ENCODE data around the gene CST8. TPM values are rescaled to one million over a fixed set of nuclear protein-coding genes. Genes with fewer than 3 reads are reported as not detected.

The CST8 gene
- total RNA-seq, 1 donor from 2014 or later = not detected

GRCh38 chr20:23537030-23537429, 46.1 kb downstream of the CST8 start:
- no peak for DNase-seq
- Histone ChIP-seq H3K4me1 (no peaks in the 10 kb centered on the region), H3K27ac (replicated peaks) (no peak overlapping the region), H3K9me3 (replicated peaks) (no peaks in the 10 kb centered on the region), H3K36me3 (no peaks in the 10 kb centered on the region), H3K4me3 (no peak overlapping the region), H3K27me3 (ENCODE audit: low read depth) (peaks cover 43% of the 10 kb centered on the region)
- TF ChIP-seq, protein P1, sequence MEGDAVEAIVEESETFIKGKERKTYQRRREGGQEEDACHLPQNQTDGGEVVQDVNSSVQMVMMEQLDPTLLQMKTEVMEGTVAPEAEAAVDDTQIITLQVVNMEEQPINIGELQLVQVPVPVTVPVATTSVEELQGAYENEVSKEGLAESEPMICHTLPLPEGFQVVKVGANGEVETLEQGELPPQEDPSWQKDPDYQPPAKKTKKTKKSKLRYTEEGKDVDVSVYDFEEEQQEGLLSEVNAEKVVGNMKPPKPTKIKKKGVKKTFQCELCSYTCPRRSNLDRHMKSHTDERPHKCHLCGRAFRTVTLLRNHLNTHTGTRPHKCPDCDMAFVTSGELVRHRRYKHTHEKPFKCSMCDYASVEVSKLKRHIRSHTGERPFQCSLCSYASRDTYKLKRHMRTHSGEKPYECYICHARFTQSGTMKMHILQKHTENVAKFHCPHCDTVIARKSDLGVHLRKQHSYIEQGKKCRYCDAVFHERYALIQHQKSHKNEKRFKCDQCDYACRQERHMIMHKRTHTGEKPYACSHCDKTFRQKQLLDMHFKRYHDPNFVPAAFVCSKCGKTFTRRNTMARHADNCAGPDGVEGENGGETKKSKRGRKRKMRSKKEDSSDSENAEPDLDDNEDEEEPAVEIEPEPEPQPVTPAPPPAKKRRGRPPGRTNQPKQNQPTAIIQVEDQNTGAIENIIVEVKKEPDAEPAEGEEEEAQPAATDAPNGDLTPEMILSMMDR (IDR thresholded peaks at IDR 0.05; ENCODE audit: borderline replicate concordance) = no peak
- intact Hi-C loops (cut with micrococcal nuclease) = no loop called here

GRCh38 chr20:23540624-23541023, 49.7 kb downstream of the CST8 start:
- DNase-seq = no peak
- intact Hi-C loops (cut with micrococcal nuclease) = no loop called here
- TF ChIP-seq, protein P1 (IDR thresholded peaks at IDR 0.05; ENCODE audit: borderline replicate concordance) = no peak
- H3K27me3 ChIP-seq (ENCODE audit: low read depth) = peaks cover 62% of the 10 kb centered on the region
- H3K9me3 ChIP-seq (replicated peaks) = no peaks in the 10 kb centered on the region
- H3K27ac ChIP-seq (replicated peaks) = no peak overlapping the region
- no peaks in the 10 kb centered on the region for H3K36me3 ChIP-seq
- no peaks in the 10 kb centered on the region for H3K4me1 ChIP-seq
- no peak overlapping the region for H3K4me3 ChIP-seq

DNA sequence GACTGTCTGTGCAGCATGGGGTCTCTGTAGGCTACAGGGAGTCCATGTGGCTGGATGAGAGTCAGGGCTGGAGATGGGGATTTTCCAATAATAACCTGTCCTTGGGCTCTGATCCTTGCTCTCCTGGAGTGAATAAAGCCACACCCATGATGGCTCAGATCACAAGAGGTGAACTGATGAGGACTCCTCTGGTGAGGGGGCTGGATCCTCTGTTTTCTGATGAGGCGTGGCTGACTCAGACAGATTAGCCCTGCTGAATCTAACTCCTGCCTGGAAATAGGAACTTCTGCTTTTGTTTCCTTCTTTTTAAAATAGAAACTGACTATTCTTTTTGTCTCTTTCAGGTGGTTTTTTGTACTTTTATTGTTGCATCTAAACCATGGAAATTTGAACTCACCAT, 50.4 kb downstream of the CST8 start:
- no peak for DNase-seq
- TF ChIP-seq, protein P1 (IDR thresholded peaks at IDR 0.05; ENCODE audit: borderline replicate concordance) = no peak

GRCh38 chr20:23541776-23542175, 50.9 kb downstream of the CST8 start:
- intact Hi-C loops (cut with micrococcal nuclease) = no loop called here
- H3K27ac ChIP-seq (replicated peaks) = no peak overlapping the region
- no peak overlapping the region for H3K4me3 ChIP-seq
- H3K4me1 ChIP-seq = no peaks in the 10 kb centered on the region
- H3K9me3 ChIP-seq (replicated peaks) = no peaks in the 10 kb centered on the region
- DNase-seq = no peak
- TF ChIP-seq, protein P1 (IDR thresholded peaks at IDR 0.05; ENCODE audit: borderline replicate concordance) = no peak
- no peaks in the 10 kb centered on the region for H3K36me3 ChIP-seq
- peaks cover 66% of the 10 kb centered on the region for H3K27me3 ChIP-seq (ENCODE audit: low read depth)

More for the DNA sequence above, 50.4 kb downstream of the CST8 start:
- Histone ChIP-seq H3K4me3 (no peak overlapping the region), H3K36me3 (no peaks in the 10 kb centered on the region), H3K27me3 (ENCODE audit: low read depth) (peaks cover 62% of the 10 kb centered on the region), H3K4me1 (no peaks in the 10 kb centered on the region), H3K9me3 (replicated peaks) (no peaks in the 10 kb centered on the region), H3K27ac (replicated peaks) (no peak overlapping the region)
- intact Hi-C loops (cut with micrococcal nuclease) = no loop called here

DNA sequence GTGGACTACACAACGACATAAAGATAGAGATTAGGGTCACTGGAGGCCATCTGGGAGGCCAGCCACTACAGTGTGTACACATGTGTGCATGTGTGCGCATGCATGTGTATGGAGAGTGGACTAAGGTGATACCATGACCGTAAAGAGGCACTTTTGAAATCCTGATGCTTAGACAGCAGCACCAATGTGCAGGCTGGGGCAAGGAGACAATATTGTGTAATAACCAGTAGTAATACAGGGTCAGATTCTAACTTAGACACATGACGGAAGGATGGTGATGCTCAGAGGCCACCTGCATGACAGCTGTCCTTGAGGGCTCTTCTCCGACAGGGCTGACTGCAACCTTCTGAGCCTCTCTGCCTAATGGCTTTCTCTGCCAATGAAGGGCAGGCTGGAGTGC, 51.9 kb downstream of the CST8 start:
- TF ChIP-seq, protein P1 (IDR thresholded peaks at IDR 0.05; ENCODE audit: borderline replicate concordance) = no peak
- H3K9me3 ChIP-seq (replicated peaks) = no peaks in the 10 kb centered on the region
- peaks cover 72% of the 10 kb centered on the region for H3K27me3 ChIP-seq (ENCODE audit: low read depth)
- no peaks in the 10 kb centered on the region for H3K36me3 ChIP-seq
- H3K4me3 ChIP-seq = no peak overlapping the region
- intact Hi-C loops (cut with micrococcal nuclease) = no loop called here
- DNase-seq = no peak
- no peaks in the 10 kb centered on the region for H3K4me1 ChIP-seq
- H3K27ac ChIP-seq (replicated peaks) = no peak overlapping the region

- no peaks in the 10 kb centered on the region for H3K9me3 ChIP-seq (replicated peaks)
- intact Hi-C loops (cut with micrococcal nuclease) = no loop called here
- TF ChIP-seq, protein P1 (IDR thresholded peaks at IDR 0.05; ENCODE audit: borderline replicate concordance) = no peak
- H3K4me3 ChIP-seq = no peak overlapping the region
- peaks cover 76% of the 10 kb centered on the region for H3K27me3 ChIP-seq (ENCODE audit: low read depth)
- no peak for DNase-seq
- no peaks in the 10 kb centered on the region for H3K36me3 ChIP-seq
- H3K27ac ChIP-seq (replicated peaks) = no peak overlapping the region
- no peaks in the 10 kb centered on the region for H3K4me1 ChIP-seq
Measured at GRCh38 chr20:23544133-23544532, 53.2 kb downstream of the CST8 start.
